ENCODE data around the gene PDE4B. TPM values are rescaled to one million over a fixed set of nuclear protein-coding genes. Genes with fewer than 3 reads are reported as not detected.

The PDE4B gene
- total RNA-seq, 1 donor from 2014 or later = 37.5 TPM

- no peak for TF ChIP-seq CTCF (conservative IDR thresholded peaks at IDR 0.05)
- DNase-seq (ENCODE audit: low read depth, low spot score) = no peak
- Mint-ChIP-seq H3K27ac (ENCODE audit: unreplicated experiment) (no peak overlapping the region), H3K4me1 (no peaks in the 10 kb centered on the region), H3K36me3 (ENCODE audit: low read depth) (no peaks in the 10 kb centered on the region), H3K4me3 (no peak overlapping the region), H3K27me3 (ENCODE audit: low read depth) (peaks cover 6% of the 10 kb centered on the region), H3K9me3 (no peaks in the 10 kb centered on the region)
Measured at GRCh38 chr1:65758128-65758527, 34.6 kb upstream of the PDE4B start.

- H3K27me3 Mint-ChIP-seq (ENCODE audit: low read depth) = peaks cover 2% of the 10 kb centered on the region
- H3K36me3 Mint-ChIP-seq (ENCODE audit: low read depth) = no peaks in the 10 kb centered on the region
- no peak overlapping the region for H3K27ac Mint-ChIP-seq (ENCODE audit: unreplicated experiment)
- no peaks in the 10 kb centered on the region for H3K9me3 Mint-ChIP-seq
- TF ChIP-seq CTCF (conservative IDR thresholded peaks at IDR 0.05) = no peak
- no peaks in the 10 kb centered on the region for H3K4me1 Mint-ChIP-seq
- no peak overlapping the region for H3K4me3 Mint-ChIP-seq
- DNase-seq (ENCODE audit: low read depth, low spot score) = no peak
Measured at GRCh38 chr1:65759516-65759915, 33.2 kb upstream of the PDE4B start.

DNA sequence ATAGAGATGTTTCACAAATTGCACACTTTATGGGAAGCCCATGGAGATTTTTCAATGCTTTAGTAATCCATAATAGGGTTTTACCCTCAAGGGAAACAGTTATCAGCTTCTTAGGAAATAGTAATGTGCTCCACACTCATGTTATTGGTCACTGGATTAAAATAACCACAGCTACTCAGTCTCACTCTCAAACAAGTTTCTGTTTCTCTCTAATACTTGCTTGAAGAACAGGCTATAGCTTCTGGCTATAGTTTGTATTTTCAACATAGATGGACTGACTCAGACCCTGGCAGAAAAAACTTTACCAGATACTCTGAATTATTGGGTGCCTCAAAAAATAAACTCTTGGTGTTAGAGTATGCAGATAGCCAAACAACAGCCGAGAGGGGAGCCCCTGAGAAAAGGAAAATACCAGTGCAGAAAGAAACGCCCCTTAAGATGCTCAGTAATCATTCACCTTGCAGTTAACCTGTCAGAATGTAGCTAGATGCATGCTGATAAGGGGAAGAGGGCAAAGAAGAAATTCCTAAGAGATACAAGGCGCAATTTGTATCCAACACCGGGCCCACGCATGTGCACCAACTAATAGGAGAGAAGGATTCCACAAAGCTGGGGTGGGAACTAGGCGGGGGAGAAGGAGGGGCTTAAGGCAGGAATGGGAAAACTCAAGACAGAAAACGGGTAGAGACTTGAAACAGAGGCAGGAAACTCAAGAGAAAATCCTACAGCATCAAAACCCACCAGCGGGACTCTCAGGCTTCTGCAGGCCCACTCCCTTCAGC lies 30.4 kb upstream of the PDE4B start:
- Mint-ChIP-seq H3K4me3 (no peak overlapping the region), H3K9me3 (no peaks in the 10 kb centered on the region), H3K4me1 (no peaks in the 10 kb centered on the region), H3K36me3 (ENCODE audit: low read depth) (no peaks in the 10 kb centered on the region), H3K27ac (ENCODE audit: unreplicated experiment) (no peak overlapping the region), H3K27me3 (ENCODE audit: low read depth) (no peaks in the 10 kb centered on the region)
- no peak for TF ChIP-seq CTCF (conservative IDR thresholded peaks at IDR 0.05)
- DNase-seq (ENCODE audit: low read depth, low spot score) = no peak

GRCh38 chr1:65764052-65764451 lies 28.6 kb upstream of the PDE4B start:
- no peaks in the 10 kb centered on the region for H3K27me3 Mint-ChIP-seq (ENCODE audit: low read depth)
- no peak overlapping the region for H3K27ac Mint-ChIP-seq (ENCODE audit: unreplicated experiment)
- no peak for DNase-seq (ENCODE audit: low read depth, low spot score)
- H3K9me3 Mint-ChIP-seq = no peaks in the 10 kb centered on the region
- no peaks in the 10 kb centered on the region for H3K36me3 Mint-ChIP-seq (ENCODE audit: low read depth)
- no peaks in the 10 kb centered on the region for H3K4me1 Mint-ChIP-seq
- TF ChIP-seq CTCF (conservative IDR thresholded peaks at IDR 0.05) = no peak
- no peak overlapping the region for H3K4me3 Mint-ChIP-seq

DNA sequence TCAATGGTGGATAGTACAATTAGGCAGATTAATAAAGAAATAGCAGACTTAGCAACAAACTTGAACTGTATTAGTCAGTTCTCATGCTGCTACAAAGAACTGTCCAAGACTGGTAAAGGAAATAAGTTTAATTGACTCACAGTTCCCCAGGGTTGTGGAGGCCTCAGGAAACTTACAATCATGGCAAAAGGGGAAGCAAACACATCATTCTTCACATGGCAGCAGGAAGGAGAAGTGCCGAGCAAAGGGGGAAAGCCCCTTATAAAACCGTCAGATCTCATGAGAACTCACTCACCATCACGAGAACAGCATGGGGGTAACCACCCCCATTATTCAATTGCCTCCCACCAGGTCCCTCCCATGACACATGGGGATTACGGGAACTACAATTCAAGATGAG lies 27.1 kb upstream of the PDE4B start:
- Mint-ChIP-seq H3K4me1 (no peaks in the 10 kb centered on the region), H3K9me3 (no peaks in the 10 kb centered on the region), H3K4me3 (no peak overlapping the region), H3K27me3 (ENCODE audit: low read depth) (peaks cover 7% of the 10 kb centered on the region), H3K27ac (ENCODE audit: unreplicated experiment) (no peak overlapping the region), H3K36me3 (ENCODE audit: low read depth) (no peaks in the 10 kb centered on the region)
- TF ChIP-seq CTCF (conservative IDR thresholded peaks at IDR 0.05) = no peak
- DNase-seq (ENCODE audit: low read depth, low spot score) = no peak
